ENCODE measurements around the gene RGCC.

Gene RGCC

GRCh38 chr13:41516166-41516565 lies 58.8 kb downstream of the RGCC start:
- no peak for DNase-seq (ENCODE audit: low read depth)

- no peak for DNase-seq (ENCODE audit: low read depth)
Measured at GRCh38 chr13:41516760-41517159, 59.4 kb downstream of the RGCC start.

- DNase-seq (ENCODE audit: low read depth) = no peak
Measured at GRCh38 chr13:41520016-41520659, 62.8 kb downstream of the RGCC start.
